ENCODE measurements around the gene OPTC.

OPTC gene

GRCh38 chr1:203555511-203556046, 61.6 kb downstream of the OPTC start:
- TF ChIP-seq EZH2phosphoT487 (conservative IDR thresholded peaks at IDR 0.05; ENCODE audit: low read length), result no peak
- TF ChIP-seq, protein P1, sequence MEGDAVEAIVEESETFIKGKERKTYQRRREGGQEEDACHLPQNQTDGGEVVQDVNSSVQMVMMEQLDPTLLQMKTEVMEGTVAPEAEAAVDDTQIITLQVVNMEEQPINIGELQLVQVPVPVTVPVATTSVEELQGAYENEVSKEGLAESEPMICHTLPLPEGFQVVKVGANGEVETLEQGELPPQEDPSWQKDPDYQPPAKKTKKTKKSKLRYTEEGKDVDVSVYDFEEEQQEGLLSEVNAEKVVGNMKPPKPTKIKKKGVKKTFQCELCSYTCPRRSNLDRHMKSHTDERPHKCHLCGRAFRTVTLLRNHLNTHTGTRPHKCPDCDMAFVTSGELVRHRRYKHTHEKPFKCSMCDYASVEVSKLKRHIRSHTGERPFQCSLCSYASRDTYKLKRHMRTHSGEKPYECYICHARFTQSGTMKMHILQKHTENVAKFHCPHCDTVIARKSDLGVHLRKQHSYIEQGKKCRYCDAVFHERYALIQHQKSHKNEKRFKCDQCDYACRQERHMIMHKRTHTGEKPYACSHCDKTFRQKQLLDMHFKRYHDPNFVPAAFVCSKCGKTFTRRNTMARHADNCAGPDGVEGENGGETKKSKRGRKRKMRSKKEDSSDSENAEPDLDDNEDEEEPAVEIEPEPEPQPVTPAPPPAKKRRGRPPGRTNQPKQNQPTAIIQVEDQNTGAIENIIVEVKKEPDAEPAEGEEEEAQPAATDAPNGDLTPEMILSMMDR (IDR thresholded peaks at IDR 0.05; ENCODE audit: insufficient read depth, low read length, poor library complexity, severe bottlenecking), result no peak
- H4K20me1 ChIP-seq (ENCODE audit: low read depth, low read length), result no peaks in the 10 kb centered on the region
- H3K79me2 ChIP-seq (ENCODE audit: insufficient read depth, low read length), result no peaks in the 10 kb centered on the region
- no peak overlapping the region for H2AFZ ChIP-seq (ENCODE audit: low read depth, low read length, severe bottlenecking)
- no peak overlapping the region for H3K4me3 ChIP-seq (ENCODE audit: insufficient read depth, low read length, poor library complexity, severe bottlenecking)
- no peak overlapping the region for H3K9ac ChIP-seq (ENCODE audit: low read length)
- no peak overlapping the region for H3K4me2 ChIP-seq (ENCODE audit: low read depth, low read length, poor library complexity, severe bottlenecking)
- H3F3A ChIP-seq (ENCODE audit: insufficient read depth), result no peaks in the 10 kb centered on the region
- no peaks in the 10 kb centered on the region for H3K27me3 ChIP-seq (ENCODE audit: low read length)
- no peaks in the 10 kb centered on the region for H3K36me3 ChIP-seq (ENCODE audit: low read length)
- H3K9me3 ChIP-seq (ENCODE audit: insufficient read depth, low read length), result no peaks in the 10 kb centered on the region
- no peaks in the 10 kb centered on the region for H3K9me2 ChIP-seq (replicated peaks; ENCODE audit: insufficient read depth, low read length)
- no peak overlapping the region for H3K27ac ChIP-seq (ENCODE audit: low read depth, low read length)

DNA sequence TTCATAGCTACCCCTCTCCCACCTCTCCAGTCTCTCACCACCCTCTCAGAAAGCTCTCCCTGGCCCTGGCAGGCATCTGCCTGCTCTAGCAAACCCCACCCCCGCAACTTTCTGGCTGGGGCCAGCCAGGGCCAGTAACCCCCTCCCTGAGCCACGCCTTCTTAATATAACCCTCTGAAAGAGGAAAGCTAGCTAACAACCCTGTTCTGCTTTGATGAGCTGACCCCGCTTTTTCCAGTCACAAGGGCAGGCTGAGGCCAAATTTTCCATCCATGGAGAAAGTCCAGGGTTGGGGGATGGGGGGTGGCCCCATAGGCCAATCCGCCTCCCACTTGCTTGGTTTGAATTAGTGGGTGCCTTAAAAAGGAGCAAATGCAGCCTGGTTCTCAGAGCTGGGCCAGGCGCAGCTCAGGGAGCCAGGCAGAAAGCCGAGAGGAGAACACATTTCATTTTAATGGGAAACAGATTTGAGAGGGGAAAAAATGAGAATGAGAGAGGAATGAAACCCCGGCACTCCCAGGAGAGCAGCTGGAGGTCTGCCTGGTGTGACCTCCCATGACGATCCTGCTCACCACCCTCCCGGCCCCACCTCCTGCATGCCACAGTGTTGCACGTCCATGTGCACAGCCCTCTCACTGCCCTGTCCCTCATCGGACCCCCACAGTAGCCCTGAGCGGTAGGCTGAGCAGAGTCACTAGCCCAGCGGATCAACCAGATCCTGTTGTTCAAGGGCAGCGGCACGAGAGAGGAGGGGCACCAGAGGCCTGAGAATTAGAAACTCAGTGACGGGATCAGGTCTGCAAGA, 62.3 kb downstream of the OPTC start:
- Histone ChIP-seq H3K4me3 (ENCODE audit: insufficient read depth, low read length, poor library complexity, severe bottlenecking) (no peak overlapping the region), H3K9me2 (replicated peaks; ENCODE audit: insufficient read depth, low read length) (no peaks in the 10 kb centered on the region), H3K4me2 (ENCODE audit: low read depth, low read length, poor library complexity, severe bottlenecking) (no peak overlapping the region), H3K27ac (ENCODE audit: low read depth, low read length) (no peak overlapping the region), H3F3A (ENCODE audit: insufficient read depth) (no peaks in the 10 kb centered on the region), H4K20me1 (ENCODE audit: low read depth, low read length) (no peaks in the 10 kb centered on the region), H3K27me3 (ENCODE audit: low read length) (no peaks in the 10 kb centered on the region), H3K9ac (ENCODE audit: low read length) (no peak overlapping the region), H3K9me3 (ENCODE audit: insufficient read depth, low read length) (no peaks in the 10 kb centered on the region), H3K79me2 (ENCODE audit: insufficient read depth, low read length) (no peaks in the 10 kb centered on the region), H3K36me3 (ENCODE audit: low read length) (no peaks in the 10 kb centered on the region), H2AFZ (ENCODE audit: low read depth, low read length, severe bottlenecking) (no peak overlapping the region)
- TF ChIP-seq, protein P1 (IDR thresholded peaks at IDR 0.05; ENCODE audit: insufficient read depth, low read length, poor library complexity, severe bottlenecking), result no peak
- no peak for TF ChIP-seq EZH2phosphoT487 (conservative IDR thresholded peaks at IDR 0.05; ENCODE audit: low read length)

DNA sequence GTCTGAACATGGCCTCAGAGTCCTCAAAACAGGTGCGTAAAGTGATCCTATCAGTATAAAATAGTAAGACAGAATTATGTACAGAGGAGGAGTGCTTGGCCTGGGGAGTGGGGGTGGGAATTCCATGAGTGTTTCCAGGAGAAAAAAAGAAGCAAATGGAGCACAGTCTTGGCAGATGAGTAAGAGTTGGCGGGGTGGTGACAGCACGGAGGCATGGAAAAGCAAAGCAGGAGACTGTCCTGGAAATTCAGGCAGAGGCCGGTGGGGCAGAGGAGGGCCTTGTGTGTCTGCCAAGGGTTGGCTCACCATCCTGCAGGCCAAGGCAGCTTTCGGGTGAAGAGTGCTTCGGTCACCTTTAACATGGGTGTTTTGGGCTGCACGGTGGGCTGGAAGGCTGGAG, 63.4 kb downstream of the OPTC start:
- TF ChIP-seq, protein P1 (IDR thresholded peaks at IDR 0.05; ENCODE audit: insufficient read depth, low read length, poor library complexity, severe bottlenecking), result no peak
- TF ChIP-seq EZH2phosphoT487 (conservative IDR thresholded peaks at IDR 0.05; ENCODE audit: low read length), result no peak

More for the DNA sequence above, 63.4 kb downstream of the OPTC start:
- no peak overlapping the region for H2AFZ ChIP-seq (ENCODE audit: low read depth, low read length, severe bottlenecking)
- H3K9ac ChIP-seq (ENCODE audit: low read length), result no peak overlapping the region
- H3K27me3 ChIP-seq (ENCODE audit: low read length), result no peaks in the 10 kb centered on the region
- no peaks in the 10 kb centered on the region for H3K9me3 ChIP-seq (ENCODE audit: insufficient read depth, low read length)
- H3F3A ChIP-seq (ENCODE audit: insufficient read depth), result no peaks in the 10 kb centered on the region
- H3K4me2 ChIP-seq (ENCODE audit: low read depth, low read length, poor library complexity, severe bottlenecking), result no peak overlapping the region
- no peaks in the 10 kb centered on the region for H3K9me2 ChIP-seq (replicated peaks; ENCODE audit: insufficient read depth, low read length)
- H3K79me2 ChIP-seq (ENCODE audit: insufficient read depth, low read length), result no peaks in the 10 kb centered on the region
- H3K27ac ChIP-seq (ENCODE audit: low read depth, low read length), result no peak overlapping the region
- H3K4me3 ChIP-seq (ENCODE audit: insufficient read depth, low read length, poor library complexity, severe bottlenecking), result no peak overlapping the region
- H3K36me3 ChIP-seq (ENCODE audit: low read length), result no peaks in the 10 kb centered on the region
- no peaks in the 10 kb centered on the region for H4K20me1 ChIP-seq (ENCODE audit: low read depth, low read length)

All from SU-DHL-6 (cell line).